NAMALWA (cell line): ENCODE data around the gene ARMC6.

Experiments
- DNase-seq: peaks from one replicate; pipeline ENCODE4 v3.0.0-alpha.2; 2015; ENCODE audit warnings: low spot score

The ARMC6 gene

DNA sequence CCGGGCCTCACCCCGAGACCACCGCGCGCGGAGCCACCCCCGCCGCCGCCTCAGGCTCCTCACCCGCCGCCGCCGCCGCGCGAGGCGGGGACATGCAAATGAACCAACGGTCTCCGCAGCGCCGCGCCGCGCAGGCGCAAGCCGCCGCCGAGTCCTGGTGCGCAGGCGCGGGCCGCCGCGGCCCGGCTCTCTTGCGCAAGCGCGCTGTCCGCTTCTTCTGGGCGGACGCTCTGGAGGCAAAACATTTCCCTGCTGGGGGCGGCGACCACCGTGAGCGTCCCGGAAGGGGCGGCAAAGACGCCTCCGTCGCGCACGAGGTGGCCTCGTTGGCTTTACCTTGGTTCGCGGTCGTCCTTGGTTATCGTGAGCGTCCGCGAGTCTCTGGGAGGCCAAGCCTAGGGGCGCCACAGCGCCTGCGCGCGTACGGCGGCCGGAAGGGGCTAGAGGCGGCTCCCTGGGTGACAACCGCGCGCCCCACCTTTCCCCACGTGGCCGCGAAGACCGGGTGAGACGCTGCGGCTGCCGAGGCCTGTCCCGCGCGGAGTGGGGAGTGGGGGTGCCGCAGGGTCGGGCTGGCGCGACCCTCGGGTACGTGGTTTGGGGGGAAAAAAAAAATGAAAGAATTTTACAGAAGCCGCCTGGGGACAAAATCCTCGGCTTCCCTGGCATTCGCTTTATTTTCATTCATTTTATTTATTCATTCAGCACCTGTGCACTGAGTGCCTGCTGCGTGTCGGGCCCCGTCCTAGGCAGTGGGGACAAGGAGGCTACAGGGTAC, at the start of gene ARMC6, which contains the start of gene SUGP2:
Gene ARMC6 (plus strand): TSS at position 178 of the 778 bp plus-strand sequence. CDS start 607 bp downstream, outside the sequence.
Gene SUGP2 (minus strand): TSS at position 92 of the 778 bp plus-strand sequence. CDS start 2,446 bp downstream, outside the sequence.
- peak; percentile 96 for DNase-seq

DNA sequence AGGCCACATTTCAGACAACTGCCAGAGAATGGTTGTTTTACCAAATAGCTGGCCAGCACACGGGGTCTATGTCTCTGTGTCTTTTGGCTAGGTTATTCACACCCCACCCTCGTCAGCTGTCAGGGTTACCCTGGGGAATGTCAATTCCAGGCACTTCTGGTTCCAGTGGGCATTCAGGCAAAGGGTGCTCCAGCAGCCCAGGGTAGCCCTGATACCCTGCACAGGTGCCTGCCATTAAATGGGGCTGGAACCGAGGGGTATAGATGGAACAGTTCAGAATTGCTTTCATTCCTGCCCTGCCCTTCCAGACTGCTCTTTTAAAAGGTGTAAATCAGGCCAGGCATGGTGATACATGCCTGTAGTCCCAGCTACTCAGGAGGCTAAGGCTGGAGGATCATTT, 49.2 kb upstream of the ARMC6 start:
- DNase-seq: no peak

DNA sequence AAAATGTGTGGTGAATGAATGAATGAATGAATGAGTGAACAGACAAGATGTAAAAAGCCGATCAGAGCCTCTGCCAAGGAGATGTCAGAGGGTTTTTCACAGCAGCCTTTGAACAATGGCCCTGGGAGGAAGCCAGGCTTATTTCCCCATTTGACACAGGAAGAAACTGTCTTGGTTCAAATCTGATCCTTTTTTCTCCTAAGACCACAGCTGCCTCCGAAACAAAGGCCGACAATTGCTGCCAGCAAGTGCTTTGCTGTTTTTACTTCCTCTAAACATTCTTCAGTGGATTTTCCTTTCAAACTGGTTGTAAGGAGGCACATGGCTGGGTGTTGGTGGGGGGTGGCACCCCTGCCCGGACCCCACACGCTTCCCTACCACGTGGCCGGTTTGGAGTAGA, 48.1 kb upstream of the ARMC6 start:
- no peak for DNase-seq

DNA sequence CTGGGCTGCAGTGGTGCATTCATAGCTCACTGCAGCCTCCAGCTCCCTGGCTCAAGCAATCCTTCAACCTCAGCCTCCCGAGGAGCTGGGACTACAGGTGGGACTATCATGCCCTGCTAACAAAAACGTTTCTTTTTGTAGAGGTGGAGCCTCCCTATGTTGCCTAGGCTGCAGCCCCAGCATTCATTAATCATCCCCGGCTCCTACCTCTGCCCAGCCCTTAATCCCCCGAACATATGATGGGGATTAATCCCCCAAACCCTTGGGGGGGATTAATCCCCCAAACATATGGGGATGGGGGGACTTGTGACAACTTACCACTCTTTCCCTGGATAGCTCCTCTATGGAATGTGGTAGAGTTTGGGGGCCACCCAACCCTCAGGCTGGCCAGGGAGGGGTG, 45.9 kb upstream of the ARMC6 start:
- DNase-seq: no peak

DNA sequence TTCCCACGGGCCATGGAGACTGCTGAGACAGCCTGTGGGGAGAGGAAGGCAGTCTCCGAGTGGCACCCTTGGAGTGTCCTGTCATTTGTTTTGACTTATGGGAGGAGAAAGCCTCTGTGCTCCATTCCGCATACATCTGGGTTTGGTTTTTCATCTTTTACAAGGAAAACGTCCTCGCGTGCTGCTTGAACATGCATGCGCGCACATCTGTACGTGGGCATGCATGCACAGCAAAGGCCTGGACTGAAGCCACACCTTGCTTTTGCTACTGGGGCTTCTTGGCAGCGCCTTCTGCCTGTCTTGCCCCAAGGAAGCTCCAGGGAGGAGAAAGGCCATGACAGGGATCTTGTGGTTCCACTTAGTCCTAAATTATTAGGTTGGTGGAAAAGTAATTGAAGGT, 44.1 kb upstream of the ARMC6 start:
- no peak for DNase-seq

DNA sequence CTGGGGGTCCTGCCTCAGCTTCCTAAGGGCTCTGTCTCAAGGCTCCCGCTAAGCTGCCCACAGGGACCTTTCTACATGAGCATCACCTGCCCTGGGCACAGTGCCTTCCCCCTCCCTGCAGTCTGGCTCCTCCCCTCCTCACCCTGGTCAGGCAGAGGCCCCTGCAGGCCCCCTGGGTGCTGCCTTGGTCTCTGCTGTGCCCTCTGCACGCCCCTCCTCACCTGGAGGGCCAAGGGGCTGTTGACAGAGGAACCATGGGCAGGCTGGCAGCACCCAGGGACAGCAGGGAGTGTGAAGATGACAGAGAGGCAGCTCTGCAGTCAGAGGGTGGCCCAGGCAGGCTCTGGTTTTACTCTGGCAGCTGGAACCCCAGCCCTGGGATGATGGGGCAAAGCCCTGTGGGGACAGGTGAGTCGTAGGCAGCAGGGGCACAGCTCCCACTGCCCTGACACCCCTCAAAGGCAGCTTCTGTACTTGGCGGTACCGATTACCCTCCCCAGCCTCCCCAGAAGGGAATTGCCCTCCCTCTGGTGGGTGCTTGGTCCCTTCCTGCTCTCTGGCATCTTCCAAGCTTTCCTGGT, 43.2 kb upstream of the ARMC6 start:
- no peak for DNase-seq

DNA sequence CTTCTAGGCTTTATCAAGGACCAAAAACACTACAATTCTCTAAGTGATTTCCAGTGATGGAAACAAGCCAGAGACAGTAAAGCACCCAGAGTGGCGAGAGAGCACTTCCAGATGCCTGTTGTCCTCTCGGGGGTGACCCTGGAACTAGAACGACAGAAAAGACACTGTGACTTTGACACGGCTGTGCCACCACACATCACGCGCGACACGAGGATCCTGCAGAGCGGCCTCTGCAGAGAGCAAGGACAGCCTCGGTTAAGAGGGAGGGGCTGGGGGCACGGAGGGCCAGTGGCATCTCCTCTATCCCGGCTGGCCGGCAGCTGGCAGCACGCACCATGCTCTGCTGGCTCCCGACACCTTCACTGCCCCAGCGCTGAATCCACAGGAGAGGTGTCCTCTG, 42.4 kb upstream of the ARMC6 start:
- no peak for DNase-seq

DNA sequence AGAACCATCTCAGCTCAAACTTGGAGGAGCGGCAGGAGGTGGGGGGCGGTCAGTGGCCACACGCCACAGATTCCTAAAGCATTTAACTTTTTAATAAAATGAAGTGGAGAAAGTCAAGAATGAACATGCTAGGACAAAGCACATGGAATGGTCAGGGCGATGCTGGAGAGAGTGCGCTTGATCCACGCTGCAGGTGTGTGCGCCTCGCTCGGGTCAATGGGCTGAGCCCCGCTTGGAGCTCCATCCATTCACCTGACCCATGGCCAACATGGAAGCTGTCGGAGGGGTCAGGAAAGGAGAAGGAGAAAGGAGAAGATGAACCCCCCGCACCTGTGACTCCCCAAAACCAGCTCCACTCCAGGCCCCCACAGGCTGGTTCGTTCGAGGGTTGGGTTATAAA, 41.9 kb upstream of the ARMC6 start:
- no peak for DNase-seq

DNA sequence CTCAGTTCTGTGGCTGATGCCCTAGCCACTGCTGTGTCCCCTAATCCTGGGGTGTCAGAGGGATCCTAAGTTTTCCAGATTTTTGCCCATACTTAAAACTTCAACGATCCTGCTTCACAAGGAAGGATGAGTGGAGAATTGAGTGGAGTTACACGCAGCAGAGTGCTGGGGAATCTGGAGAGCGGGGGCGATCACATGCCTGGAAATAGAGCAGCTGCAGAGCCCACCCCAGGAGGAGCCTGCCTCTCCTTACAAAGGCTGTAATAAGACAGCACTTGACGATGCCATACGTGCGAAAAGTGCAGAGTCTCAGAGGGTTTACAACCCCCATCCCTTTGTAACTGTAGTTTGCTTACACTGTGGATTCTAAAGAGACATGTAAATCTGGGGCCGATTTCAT, 40.7 kb upstream of the ARMC6 start:
- DNase-seq: no peak

DNA sequence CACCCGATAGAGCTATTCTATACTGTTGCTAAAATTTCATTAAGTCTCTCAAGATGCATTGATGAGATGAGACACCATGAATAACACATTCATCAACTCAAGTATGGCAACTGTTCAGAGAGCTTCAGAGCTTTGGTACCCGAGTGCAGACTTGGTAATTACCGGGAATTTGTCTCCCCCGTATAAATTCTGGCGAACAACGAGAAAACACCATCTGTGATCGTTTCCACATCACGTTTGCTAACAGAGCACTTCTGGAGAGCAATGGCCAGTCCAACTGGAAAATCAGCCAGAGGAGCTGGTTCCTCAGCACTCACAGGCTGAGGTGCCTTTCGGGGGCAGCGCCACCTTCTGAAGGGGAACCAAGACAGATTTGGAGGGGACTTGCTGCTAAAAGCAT, 40.3 kb upstream of the ARMC6 start:
- DNase-seq: no peak

DNA sequence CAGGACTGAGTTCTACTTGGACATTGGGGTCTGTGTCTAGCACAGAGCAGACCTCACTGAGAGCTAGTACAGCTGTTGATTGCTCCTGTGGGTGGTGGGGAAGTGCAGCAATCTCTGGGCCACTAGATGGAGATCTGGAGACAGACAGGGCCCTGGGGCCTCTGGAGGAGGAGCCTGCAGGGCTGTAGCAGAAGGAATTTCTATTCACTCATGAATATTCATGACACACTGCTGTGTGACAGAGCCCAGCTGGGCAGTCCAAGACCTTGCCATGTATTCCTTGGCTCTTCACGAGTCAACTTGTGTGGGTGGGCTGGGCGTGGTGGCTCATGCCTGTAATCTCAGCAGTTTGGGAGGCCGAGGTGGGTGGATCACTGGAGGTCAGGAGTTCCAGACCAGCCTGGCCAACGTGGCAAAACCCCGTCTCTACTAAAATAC, 37.6 kb upstream of the ARMC6 start:
- peak; percentile 88 for DNase-seq

DNA sequence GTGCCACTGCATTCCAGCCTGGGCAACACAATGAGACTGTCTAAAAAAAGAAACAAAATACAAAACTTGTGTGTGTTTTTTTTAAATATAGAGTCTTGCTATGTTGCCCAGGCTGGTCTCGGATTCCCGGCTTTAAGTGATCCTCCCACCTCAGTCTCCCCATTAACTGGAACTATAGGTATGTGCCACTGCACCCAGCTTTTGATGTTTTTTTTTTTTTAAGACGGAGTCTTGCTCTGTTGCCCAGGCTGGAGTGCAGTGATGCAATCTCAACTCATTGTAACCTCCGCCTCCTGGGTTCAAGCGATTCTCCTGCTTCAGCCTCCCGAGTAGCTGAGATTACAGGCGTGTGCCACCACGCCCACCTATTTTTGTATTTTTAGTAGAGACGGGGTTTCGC, 37.1 kb upstream of the ARMC6 start:
- DNase-seq: no peak

DNA sequence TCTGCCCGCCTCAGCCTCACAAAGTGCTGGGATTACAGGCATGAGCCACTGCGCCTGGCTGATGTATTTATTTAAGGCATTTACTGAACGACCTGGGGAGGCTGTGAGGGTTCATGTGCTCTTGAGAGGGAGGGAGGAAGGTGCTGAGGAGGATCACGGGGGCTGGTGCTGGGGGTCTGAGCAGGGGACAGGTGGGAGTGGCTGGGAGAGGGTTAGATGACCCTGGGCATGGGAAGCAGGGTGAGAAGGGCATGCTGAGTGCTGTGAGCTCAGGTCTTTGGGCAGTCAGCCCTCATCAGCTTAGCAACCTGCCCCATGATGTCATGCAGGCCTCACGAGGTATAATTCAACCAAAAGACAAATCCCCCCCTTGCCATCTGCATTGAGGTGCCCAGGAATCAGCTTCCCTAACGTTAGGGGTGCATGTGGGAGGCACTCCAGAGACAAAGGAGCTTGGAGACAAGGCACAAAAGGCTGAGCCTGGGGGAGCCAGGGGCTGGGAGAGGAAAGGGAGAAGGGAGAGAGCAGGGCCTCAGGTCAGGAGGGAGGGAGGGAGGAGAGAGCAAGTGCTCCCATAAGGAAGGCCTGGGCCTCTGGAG, 36.5 kb upstream of the ARMC6 start:
- DNase-seq: no peak

DNA sequence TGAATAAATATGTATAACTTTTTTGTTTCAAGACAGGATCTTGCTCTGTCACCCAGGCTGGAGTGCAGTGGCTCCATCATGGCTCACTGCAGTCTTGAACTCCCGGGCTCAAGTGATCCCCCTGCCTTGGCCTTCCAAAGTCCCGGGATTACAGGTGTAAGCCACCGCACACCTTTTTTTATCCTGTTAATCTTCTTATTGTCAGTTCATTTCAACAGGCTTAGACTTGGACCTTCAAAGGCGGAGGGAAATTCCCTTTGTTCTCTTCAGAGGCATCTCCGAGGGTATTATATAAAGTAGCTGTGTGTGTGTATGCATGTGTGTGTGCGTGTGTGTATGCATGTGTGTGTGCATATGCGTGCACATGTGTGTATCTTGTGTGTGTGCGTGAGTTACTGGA, 35.1 kb upstream of the ARMC6 start:
- DNase-seq: no peak

DNA sequence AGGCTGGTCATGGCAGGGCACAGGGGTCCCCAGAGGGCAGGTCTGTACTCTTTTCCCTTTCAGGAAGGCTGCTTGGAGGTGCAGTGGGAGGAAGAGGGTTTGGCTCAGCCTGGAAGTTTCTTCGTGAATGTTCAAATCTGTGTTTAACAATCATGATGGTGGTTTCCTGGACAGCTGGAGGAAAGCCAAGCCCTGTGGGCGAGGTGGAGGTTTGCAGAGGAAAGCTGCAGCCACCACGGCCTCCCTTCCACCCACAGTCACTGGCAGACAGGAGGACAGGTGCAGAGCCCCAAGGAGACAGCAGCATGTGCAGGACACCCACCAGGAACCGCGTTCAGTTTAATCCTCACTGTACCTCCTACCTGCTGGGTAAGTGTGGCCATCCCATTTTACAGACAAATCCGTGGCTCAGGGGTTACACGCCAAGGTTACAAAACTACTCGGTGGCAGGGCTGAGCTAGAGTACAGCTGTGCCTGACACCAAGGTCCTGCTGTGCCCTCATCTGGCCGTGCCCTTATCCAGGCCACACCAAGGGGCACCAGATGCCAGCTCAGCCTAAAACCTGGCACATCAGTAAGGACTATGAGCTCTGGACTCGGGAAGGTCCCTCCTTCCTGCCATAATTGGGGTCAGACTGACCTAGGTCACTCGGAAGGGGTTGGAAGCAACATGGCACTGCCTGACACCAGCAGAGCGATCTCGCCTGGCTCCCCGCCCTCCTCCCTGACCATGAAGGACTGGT, 34.2 kb upstream of the ARMC6 start:
- no peak for DNase-seq

DNA sequence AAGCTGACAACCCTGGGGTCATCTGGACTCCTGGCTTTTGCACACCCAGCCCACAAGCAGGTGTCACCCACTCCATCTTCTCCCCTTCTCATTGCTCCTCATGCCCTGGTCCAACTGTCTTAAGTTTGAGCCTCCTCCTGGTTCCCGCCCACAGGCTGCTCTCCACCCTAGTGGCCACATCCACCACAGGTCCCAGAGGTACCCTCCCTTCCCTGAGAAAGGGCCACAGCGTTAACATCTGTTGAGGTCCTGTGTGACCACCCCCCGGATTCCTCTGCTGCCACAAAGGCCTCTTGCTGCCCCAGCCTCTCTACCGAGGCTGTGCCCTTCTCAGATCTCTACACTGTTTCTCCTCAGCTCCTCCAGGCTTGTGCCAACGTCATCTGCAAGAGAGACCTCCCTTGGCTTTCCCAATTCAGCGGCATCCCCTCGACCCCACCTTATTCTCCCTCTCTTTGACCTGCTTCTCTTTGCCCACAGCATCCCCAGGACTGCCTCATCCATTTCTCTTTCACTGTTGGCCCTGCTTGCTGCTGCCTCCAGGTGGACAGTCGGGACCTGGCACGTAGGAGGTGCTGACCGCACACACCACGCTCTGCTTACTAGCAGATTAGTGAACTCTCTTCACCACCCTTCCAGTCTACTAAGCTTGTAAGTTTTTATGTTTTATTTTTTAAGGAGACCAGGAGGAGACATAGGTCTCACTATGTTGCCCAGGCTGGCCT, 33.3 kb upstream of the ARMC6 start:
- no peak for DNase-seq

DNA sequence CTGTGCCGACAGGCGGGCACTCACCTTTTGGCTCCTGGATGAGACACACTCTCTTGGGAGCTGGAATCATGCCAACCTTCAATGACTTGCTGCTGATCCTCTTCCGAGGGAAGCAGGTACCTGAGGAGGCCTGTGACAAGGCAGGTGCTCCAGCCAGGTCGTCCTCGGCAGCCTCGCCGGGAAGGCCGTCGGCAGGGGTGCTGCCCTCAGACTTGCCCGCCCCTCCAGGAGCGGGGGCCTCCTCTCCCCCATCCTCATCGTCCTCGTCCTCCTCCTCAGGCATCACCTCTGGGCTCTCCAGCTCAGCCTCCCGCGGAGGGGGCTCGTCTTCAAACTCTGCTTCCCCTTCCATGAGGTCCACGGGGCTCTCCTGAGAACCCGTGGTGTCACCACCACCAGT, 29.3 kb upstream of the ARMC6 start:
- DNase-seq: no peak

DNA sequence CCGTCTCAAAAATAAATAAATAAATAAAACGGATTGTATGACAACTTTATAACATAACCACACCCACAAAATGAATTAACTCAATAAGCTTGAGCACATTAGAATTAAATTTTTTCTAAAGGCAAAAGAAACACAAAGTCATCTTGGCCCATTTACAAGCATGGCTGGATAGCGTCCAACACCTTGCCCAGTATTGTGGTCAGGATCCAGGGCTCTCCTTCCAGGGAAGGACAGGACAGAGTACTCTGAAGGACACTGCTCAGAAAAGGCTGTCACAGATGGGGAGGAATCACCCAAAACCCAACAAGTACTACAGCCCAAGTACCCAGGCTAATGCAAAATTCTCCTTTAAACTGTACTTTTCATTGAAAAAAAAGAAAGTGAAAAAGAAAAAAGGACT, 27.2 kb upstream of the ARMC6 start:
- DNase-seq: no peak

DNA sequence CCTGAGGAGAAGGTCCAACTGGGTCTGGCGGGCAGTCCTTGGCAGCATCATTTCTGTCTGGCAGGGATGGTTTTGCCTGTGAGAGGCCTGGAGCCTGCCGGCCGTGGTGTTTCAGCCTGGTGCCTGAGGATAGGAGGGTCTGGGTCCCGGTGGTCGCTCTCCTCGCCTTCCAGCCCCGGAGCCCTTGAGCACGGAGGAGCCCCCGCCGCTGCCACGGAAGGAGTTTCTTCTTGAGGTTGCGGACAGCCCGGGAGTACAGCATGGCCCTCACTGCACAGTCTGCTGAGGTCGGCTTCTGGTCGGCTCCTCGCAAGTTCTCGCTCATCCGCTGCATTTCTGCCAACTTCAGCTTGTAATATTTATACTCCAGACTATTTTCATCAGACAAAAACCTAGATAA, 23.5 kb upstream of the ARMC6 start:
- no peak for DNase-seq

DNA sequence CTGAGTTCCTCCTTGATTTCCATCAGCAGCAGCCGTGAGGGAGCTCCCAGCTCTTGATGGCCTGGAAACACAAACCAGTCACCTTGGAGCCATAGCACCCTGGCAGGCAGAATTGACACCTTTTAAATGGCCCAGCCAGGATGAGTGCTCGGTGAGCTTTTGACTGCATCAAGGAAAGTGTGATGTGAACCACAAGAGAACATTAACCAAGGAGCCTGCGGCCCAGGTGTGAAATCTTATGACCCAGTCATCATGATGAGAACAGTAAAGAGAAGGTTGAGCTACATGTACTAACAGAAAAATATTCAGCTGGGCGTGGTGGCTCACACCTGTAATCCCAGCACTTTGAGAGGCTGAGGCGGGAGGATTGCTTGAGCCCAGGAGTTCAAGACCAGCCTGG, 22.9 kb upstream of the ARMC6 start:
- no peak for DNase-seq

DNA sequence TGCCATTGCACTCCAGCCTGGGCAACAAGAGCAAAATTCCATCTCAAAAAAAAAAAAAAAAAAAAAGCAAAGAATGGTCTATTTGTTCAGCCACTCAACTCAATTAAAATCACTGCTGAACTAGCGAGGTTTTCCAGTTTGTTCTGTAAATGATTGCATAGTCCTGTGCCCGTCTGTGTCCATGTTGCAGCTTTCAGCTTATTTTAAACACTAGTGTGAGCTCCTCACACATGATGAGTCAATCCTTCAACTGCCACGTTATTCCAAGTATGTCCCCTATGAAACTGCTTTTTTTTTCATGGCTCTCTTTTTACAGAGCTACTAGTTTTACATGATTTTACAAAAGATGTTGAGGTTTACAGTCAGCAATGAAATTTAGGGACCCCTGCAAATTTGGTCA, 12.3 kb upstream of the ARMC6 start:
- DNase-seq: no peak

DNA sequence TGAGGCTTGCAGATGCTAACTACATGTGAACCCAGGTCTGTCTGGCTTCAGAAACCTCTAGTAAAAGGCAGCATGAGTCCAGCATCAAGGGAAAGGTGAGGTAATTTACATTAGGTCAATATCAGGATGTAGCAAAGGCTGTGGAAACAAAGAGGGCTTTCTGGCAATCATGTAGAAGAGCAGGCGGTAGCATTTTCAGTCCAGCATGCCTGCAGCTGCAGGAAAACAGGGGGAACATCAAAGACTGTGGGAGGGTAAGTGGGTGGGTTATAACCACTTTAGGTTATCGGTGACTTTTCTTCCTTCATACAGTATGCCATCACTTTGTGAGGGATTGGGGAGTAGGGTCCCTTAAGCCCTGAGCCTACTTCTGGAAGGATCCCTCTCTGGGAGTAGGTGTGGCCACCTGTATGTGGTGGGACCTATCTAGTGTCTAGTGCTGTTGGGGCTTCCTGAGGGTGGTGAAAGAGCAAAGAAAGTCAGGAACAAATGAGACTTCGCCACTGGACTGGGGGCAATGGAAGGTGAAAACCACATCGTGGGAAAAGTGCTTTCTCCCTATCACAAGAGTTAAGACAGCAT, 10.9 kb upstream of the ARMC6 start:
- no peak for DNase-seq
